Mammary epithelial cell (primary cell): ENCODE data around the gene CAPN13.

Source experiments
- EZH2 ChIP-seq: IDR thresholded peaks from 2 replicates; pipeline ENCODE4 v1.6.1; 2012; ENCODE audit warnings: low read length, inconsistent platforms, borderline replicate concordance
- TF ChIP-seq, protein P1 (sequence below), 2 donors: IDR thresholded peaks in 1 of 2; conservative IDR thresholded peaks in 1 of 2; 2 replicates each; pipeline ENCODE4 v1.5.1; 2011 to 2012; ENCODE audit warnings: inconsistent platforms in 2 of 2, low read length in 2 of 2, mild to moderate bottlenecking in 2 of 2, control low read depth in 1 of 2, low read depth in 1 of 2; ENCODE audit not compliant: insufficient read depth in 1 of 2; ENCODE audit errors: extremely low read depth in 1 of 2

DNA sequence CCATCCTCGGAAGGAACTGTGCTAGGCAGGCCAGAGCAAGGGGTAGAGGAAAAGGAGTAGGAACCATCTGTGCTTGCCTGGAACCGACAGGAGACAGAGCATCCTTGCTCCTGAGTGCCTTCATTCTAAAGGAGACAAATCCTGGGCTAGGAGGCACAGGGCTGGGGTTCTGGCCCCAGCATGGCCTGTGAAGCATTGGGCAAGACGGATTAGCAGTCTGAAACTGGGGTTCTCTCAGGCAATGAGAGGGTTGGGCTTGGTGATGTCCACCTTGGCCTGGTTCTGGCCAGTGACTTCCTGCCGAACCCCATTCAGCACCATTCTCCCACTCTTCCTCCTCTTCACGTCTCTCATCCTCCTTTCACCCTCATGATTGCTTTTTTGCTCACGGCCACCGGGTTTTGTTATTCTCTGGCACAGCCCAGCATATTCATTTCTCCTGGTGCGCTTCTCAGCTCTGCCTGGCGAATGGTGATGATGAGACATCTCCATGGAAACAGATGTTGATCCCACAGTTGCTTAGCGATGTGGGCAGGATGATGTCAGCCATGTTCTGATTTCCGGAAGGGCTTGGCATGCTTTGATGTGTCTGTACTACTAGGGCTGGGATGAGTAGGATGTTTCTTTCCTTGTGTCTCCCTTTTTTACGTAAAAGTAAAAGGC, 127.7 kb downstream of the CAPN13 start:
- TF ChIP-seq, protein P1, sequence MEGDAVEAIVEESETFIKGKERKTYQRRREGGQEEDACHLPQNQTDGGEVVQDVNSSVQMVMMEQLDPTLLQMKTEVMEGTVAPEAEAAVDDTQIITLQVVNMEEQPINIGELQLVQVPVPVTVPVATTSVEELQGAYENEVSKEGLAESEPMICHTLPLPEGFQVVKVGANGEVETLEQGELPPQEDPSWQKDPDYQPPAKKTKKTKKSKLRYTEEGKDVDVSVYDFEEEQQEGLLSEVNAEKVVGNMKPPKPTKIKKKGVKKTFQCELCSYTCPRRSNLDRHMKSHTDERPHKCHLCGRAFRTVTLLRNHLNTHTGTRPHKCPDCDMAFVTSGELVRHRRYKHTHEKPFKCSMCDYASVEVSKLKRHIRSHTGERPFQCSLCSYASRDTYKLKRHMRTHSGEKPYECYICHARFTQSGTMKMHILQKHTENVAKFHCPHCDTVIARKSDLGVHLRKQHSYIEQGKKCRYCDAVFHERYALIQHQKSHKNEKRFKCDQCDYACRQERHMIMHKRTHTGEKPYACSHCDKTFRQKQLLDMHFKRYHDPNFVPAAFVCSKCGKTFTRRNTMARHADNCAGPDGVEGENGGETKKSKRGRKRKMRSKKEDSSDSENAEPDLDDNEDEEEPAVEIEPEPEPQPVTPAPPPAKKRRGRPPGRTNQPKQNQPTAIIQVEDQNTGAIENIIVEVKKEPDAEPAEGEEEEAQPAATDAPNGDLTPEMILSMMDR (conservative IDR thresholded peaks at IDR 0.05 in 1 of 2, IDR thresholded peaks at IDR 0.05 in 1 of 2; ENCODE audit: extremely low read depth in 1 of 2, insufficient read depth in 1 of 2, low read depth in 1 of 2, low read length in 2 of 2), result no peak
- no peak for TF ChIP-seq EZH2
